GM19328 (cell line): ENCODE measurements around the gene CFAP58.
"Not testable (repeated sequence)": the region's sequence is repeated elsewhere in the genome, so short reads cannot be mapped to it uniquely, and the experiment has no call there.

Experiments
- ATAC-seq: cut with Tn5 transposase; IDR thresholded peaks from one replicate; pipeline ENCODE4 v1.9.1; 2021; ENCODE audit warnings: mild to moderate bottlenecking, moderate library complexity; ENCODE audit not compliant: unreplicated experiment

CFAP58 gene

GRCh38 chr10:104427989-104428388, 74.4 kb downstream of the CFAP58 start:
- ATAC-seq: no peak

GRCh38 chr10:104429846-104430245, 76.2 kb downstream of the CFAP58 start:
- no peak for ATAC-seq

GRCh38 chr10:104430360-104430759, 76.7 kb downstream of the CFAP58 start:
- no peak for ATAC-seq

GRCh38 chr10:104433669-104434068, 80.0 kb downstream of the CFAP58 start:
- ATAC-seq: no peak

GRCh38 chr10:104434601-104435000, 81.0 kb downstream of the CFAP58 start:
- no peak for ATAC-seq

- no peak for ATAC-seq
Observed at GRCh38 chr10:104435822-104436221, 82.2 kb downstream of the CFAP58 start.

GRCh38 chr10:104437226-104437625, 83.6 kb downstream of the CFAP58 start:
- ATAC-seq: no peak

- ATAC-seq: no peak
Observed at GRCh38 chr10:104440221-104440620, 86.6 kb downstream of the CFAP58 start.

GRCh38 chr10:104441329-104442000, 87.8 kb downstream of the CFAP58 start:
- no peak for ATAC-seq

GRCh38 chr10:104445359-104445758, 91.7 kb downstream of the CFAP58 start:
- ATAC-seq: no peak

GRCh38 chr10:104446151-104446550, 92.5 kb downstream of the CFAP58 start:
- ATAC-seq: no peak

- no peak for ATAC-seq
Observed at GRCh38 chr10:104447331-104447730, 93.7 kb downstream of the CFAP58 start.

GRCh38 chr10:104447906-104448305, 94.3 kb downstream of the CFAP58 start:
- ATAC-seq: no peak

GRCh38 chr10:104449391-104449790, 95.8 kb downstream of the CFAP58 start:
- ATAC-seq: no peak

- ATAC-seq: no peak
Observed at GRCh38 chr10:104450490-104450889, 96.9 kb downstream of the CFAP58 start.

- ATAC-seq: no peak
Observed at GRCh38 chr10:104450954-104451353, 97.3 kb downstream of the CFAP58 start.

- ATAC-seq: no peak
Observed at GRCh38 chr10:104452977-104453376, 99.3 kb downstream of the CFAP58 start.

GRCh38 chr10:104456802-104457542, 103.3 kb downstream of the CFAP58 start:
- no peak for ATAC-seq

- ATAC-seq: no peak
Observed at GRCh38 chr10:104457543-104457828, 103.9 kb downstream of the CFAP58 start.

GRCh38 chr10:104465575-104465974, 111.9 kb downstream of the CFAP58 start:
- not testable (repeated sequence) for ATAC-seq

GRCh38 chr10:104468818-104469217, 115.2 kb downstream of the CFAP58 start:
- not testable (repeated sequence) for ATAC-seq

- ATAC-seq: no peak
Observed at GRCh38 chr10:104472505-104472904, 118.9 kb downstream of the CFAP58 start.
